Measurements from ENCODE around the gene BRAF.

DNA sequence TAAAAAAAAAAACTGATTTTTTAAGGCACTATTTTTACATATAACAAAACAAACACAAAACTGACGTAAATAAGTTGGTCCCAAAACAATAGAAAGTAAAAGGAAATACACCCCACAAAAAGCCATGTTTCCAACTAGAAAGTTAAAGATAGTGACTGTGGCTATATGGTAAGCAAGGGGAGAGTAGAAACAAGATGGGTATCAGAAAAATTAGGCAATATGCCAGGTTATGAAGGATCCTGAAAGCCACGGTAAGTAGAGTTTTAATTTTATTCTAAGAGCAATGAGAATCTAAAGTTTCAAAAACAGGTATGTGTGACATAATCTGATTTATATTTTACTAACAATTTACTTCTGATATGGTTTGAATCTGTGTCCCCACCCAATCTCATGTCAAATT, 61.5 kb downstream of the BRAF start:
- TF ChIP-seq, protein P1, sequence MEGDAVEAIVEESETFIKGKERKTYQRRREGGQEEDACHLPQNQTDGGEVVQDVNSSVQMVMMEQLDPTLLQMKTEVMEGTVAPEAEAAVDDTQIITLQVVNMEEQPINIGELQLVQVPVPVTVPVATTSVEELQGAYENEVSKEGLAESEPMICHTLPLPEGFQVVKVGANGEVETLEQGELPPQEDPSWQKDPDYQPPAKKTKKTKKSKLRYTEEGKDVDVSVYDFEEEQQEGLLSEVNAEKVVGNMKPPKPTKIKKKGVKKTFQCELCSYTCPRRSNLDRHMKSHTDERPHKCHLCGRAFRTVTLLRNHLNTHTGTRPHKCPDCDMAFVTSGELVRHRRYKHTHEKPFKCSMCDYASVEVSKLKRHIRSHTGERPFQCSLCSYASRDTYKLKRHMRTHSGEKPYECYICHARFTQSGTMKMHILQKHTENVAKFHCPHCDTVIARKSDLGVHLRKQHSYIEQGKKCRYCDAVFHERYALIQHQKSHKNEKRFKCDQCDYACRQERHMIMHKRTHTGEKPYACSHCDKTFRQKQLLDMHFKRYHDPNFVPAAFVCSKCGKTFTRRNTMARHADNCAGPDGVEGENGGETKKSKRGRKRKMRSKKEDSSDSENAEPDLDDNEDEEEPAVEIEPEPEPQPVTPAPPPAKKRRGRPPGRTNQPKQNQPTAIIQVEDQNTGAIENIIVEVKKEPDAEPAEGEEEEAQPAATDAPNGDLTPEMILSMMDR (IDR thresholded peaks at IDR 0.05; ENCODE audit: extremely low read depth in 1 of 2, insufficient read depth in 1 of 2, low read depth in 1 of 2, low read length in 2 of 2), result no peak
- TF ChIP-seq, protein P2, sequence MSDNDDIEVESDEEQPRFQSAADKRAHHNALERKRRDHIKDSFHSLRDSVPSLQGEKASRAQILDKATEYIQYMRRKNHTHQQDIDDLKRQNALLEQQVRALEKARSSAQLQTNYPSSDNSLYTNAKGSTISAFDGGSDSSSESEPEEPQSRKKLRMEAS (IDR thresholded peaks at IDR 0.05; ENCODE audit: insufficient read depth, insufficient read length), result no peak
- no peak for TF ChIP-seq EZH2 (IDR thresholded peaks at IDR 0.05; ENCODE audit: borderline replicate concordance, low read depth, low read length, severe bottlenecking)
- TF ChIP-seq POLR2AphosphoS5 (IDR thresholded peaks at IDR 0.05; ENCODE audit: insufficient read depth, low read depth, low read length), result no peak

All from endothelial cell of umbilical vein (primary cell).